K562 (cell line): ENCODE data around the gene PIK3R4. TPM values are rescaled to one million over a fixed set of nuclear protein-coding genes. Genes with fewer than 3 reads are reported as not detected.

Experiments used
- CBFA2T3 ChIP-seq: fragments of 450-650 bp; IDR thresholded peaks from 2 replicates; pipeline ENCODE4 v1.6.1; 2017
- CCAR2 ChIP-seq: fragments of 200-400 bp; formaldehyde crosslinking; IDR thresholded peaks from 2 replicates; pipeline ENCODE4 v1.6.1; 2017; ENCODE audit warnings: mild to moderate bottlenecking, low read depth, low read length
- CEBPG ChIP-seq, 3 experiments: fragments of 200-800 bp in 1 of 3; sonication (Bioruptor generic) in 1 of 3; sonication (generic) in 1 of 3; formaldehyde crosslinking in 1 of 3; IDR thresholded peaks in 2 of 3; conservative IDR thresholded peaks in 1 of 3; 2 replicates each; pipeline versions ENCODE4 v1.6.1 to v1.8.0; 2016 to 2022; ENCODE audit warnings: missing compliant biosample characterization in 2 of 3, missing genetic modification characterization in 2 of 3, mild to moderate bottlenecking in 1 of 3, missing genetic modification reagents in 1 of 3
- E2F3 ChIP-seq: fragments of 250-450 bp; sonication (Bioruptor Pico); IDR thresholded peaks from 2 replicates; pipeline ENCODE4 v1.4.0; 2020; ENCODE audit warnings: mild to moderate bottlenecking
- FUS ChIP-seq: fragments of 200-400 bp; formaldehyde crosslinking; optimal IDR thresholded peaks from 2 replicates; pipeline ENCODE3; 2017; ENCODE audit warnings: low read depth, low read length
- MEIS2 ChIP-seq: fragments of 450-650 bp; IDR thresholded peaks from 2 replicates; pipeline ENCODE4 v1.6.1; 2014; ENCODE audit warnings: mild to moderate bottlenecking; ENCODE audit not compliant: partially characterized antibody
- NCOR1 ChIP-seq: fragments of 450-650 bp; IDR thresholded peaks from 2 replicates; pipeline ENCODE4 v1.6.1; 2016; ENCODE audit warnings: mild to moderate bottlenecking, moderate library complexity
- NFE2 ChIP-seq: IDR thresholded peaks from 2 replicates; pipeline ENCODE4 v1.6.1; 2014; ENCODE audit warnings: antibody characterized with exemption, low read depth
- POLR2B ChIP-seq: fragments of 450-650 bp; IDR thresholded peaks from 2 replicates; pipeline ENCODE4 v1.6.1; 2018; ENCODE audit warnings: low read depth; ENCODE audit not compliant: partially characterized antibody
- RFX1 ChIP-seq: fragments of 450-650 bp; IDR thresholded peaks from 2 replicates; pipeline ENCODE4 v1.6.1; 2016; ENCODE audit warnings: mild to moderate bottlenecking, moderate library complexity
- SAFB2 ChIP-seq: fragments of 200-400 bp; formaldehyde crosslinking; IDR thresholded peaks from 2 replicates; pipeline ENCODE4 v1.6.1; 2018; ENCODE audit warnings: borderline replicate concordance, low read length, low read depth, moderate library complexity; ENCODE audit not compliant: severe bottlenecking
- SAP30 ChIP-seq: fragments of 200-600 bp; sonication (generic); IDR thresholded peaks from 2 replicates; pipeline ENCODE4 v1.6.1; 2012; ENCODE audit warnings: borderline replicate concordance, low read depth, mild to moderate bottlenecking, moderate library complexity, low read length, control low read depth, inconsistent platforms; ENCODE audit not compliant: insufficient read depth, poor library complexity, severe bottlenecking
- SMARCA4 ChIP-seq: fragments of 450-650 bp; IDR thresholded peaks from 2 replicates; pipeline ENCODE4 v1.6.1; 2016
- SOX6 ChIP-seq: fragments of 450-650 bp; IDR thresholded peaks from 2 replicates; pipeline ENCODE4 v1.6.1; 2014; ENCODE audit warnings: mild to moderate bottlenecking
- SPI1 ChIP-seq: IDR thresholded peaks from 2 replicates; pipeline ENCODE4 v1.6.1; 2011; ENCODE audit warnings: low read depth, low read length, control low read depth, borderline replicate concordance
- SRSF3 ChIP-seq: fragments of 200-400 bp; formaldehyde crosslinking; IDR thresholded peaks from 2 replicates; pipeline ENCODE4 v1.6.1; 2016; ENCODE audit warnings: mild to moderate bottlenecking, low read length, moderate library complexity; ENCODE audit not compliant: insufficient read depth
- TARDBP ChIP-seq: fragments of 450-650 bp; IDR thresholded peaks from 2 replicates; pipeline ENCODE4 v1.6.1; 2016
- TRIM24 ChIP-seq, 2 experiments: fragments of 450-650 bp; IDR thresholded peaks; 2 replicates each; pipeline ENCODE4 v1.6.1; 2016
- ZKSCAN8 ChIP-seq: fragments of 200-800 bp; sonication (Bioruptor generic); IDR thresholded peaks from 2 replicates; pipeline ENCODE4 v1.6.1; 2016; ENCODE audit warnings: missing genetic modification characterization, missing compliant biosample characterization
- ZNF121 ChIP-seq: sonication (generic); formaldehyde crosslinking; conservative IDR thresholded peaks from 2 replicates; pipeline ENCODE4 v1.8.0; 2022; ENCODE audit warnings: missing genetic modification reagents
- ZNF24 ChIP-seq: fragments of 450-650 bp; IDR thresholded peaks from 2 replicates; pipeline ENCODE4 v1.6.1; 2016
- ZSCAN29 ChIP-seq: fragments of 450-650 bp; IDR thresholded peaks from 2 replicates; pipeline ENCODE4 v1.6.1; 2017
- polyA plus RNA-seq, 8 experiments: library from polyadenylated mRNA; depleted of rRNA in 4 of 8; stranded (reverse) in 5 of 8; unstranded in 3 of 8; fragments of >200 nt; fragmentation: Nextera tagmentation in 2 of 8; fragmentation: Illumina TruSeq in 1 of 8; extraction: Ambion mirVana in 2 of 8; extraction: Trizol in 1 of 8; gene quantifications; 2 replicates each; pipeline versions ENCODE4 v1.2.1 to v1.2.3, GENCODE V29; 2011 to 2014; ENCODE audit warnings: inconsistent platforms in 1 of 8, missing spikeins in 1 of 8
- total RNA-seq, 7 experiments: library from RNA; depleted of rRNA in 6 of 7; stranded (reverse); fragments of >200 nt in 6 of 7; fragmentation: Illumina TruSeq in 2 of 7; extraction: Trizol in 2 of 7; gene quantifications; 2 replicates each; pipeline versions ENCODE4 v1.2.1 to v1.2.3, GENCODE V29; 2011 to 2021; ENCODE audit warnings: low replicate concordance in 1 of 7
- TF ChIP-seq, protein P1 (sequence below): sonication (generic); formaldehyde crosslinking; IDR thresholded peaks from 2 replicates; pipeline ENCODE4 v1.8.1; 2023; ENCODE audit warnings: mild to moderate bottlenecking, missing genetic modification reagents
- TF ChIP-seq, protein P2 (sequence below): fragments of 250-450 bp; sonication (Bioruptor Pico); IDR thresholded peaks from 2 replicates; pipeline ENCODE4 v1.4.0; 2020; ENCODE audit warnings: mild to moderate bottlenecking
- TF ChIP-seq, protein P3 (sequence below): fragments of 450-650 bp; IDR thresholded peaks from 2 replicates; pipeline ENCODE4 v1.6.1; 2018; ENCODE audit warnings: mild to moderate bottlenecking, low read depth; ENCODE audit not compliant: partially characterized antibody
- TF ChIP-seq, protein P4 (sequence below): IDR thresholded peaks from 2 replicates; pipeline ENCODE4 v1.6.1; 2016; ENCODE audit warnings: missing genetic modification characterization, missing compliant biosample characterization

Gene PIK3R4
- total and polyA plus RNA-seq, 9 of the 15 experiments (the other 6 are each of a cell fraction or from before 2014, with no cell fraction given): 20.6 to 45.8 (median 26.0) TPM

DNA sequence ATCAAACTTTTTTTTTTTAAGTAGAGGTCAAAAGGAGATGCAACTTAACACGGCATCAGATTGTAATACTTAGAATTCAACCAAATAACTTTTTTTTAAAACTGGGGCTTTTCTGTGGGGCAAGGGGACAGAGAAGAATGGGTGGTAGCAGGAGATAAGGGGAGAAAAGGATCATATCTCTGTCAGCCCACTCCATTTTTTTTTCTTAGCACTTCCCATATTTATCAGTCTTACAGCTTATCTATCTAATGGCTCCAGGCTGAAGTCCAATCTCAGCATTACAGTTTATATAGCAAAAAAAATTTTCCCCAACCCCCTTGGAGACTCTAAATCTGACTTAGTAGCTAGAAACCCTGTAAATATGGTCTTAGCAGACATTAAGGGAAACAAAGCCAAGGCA, 69.3 kb downstream of the PIK3R4 start (continued):
- TF ChIP-seq, protein P1, sequence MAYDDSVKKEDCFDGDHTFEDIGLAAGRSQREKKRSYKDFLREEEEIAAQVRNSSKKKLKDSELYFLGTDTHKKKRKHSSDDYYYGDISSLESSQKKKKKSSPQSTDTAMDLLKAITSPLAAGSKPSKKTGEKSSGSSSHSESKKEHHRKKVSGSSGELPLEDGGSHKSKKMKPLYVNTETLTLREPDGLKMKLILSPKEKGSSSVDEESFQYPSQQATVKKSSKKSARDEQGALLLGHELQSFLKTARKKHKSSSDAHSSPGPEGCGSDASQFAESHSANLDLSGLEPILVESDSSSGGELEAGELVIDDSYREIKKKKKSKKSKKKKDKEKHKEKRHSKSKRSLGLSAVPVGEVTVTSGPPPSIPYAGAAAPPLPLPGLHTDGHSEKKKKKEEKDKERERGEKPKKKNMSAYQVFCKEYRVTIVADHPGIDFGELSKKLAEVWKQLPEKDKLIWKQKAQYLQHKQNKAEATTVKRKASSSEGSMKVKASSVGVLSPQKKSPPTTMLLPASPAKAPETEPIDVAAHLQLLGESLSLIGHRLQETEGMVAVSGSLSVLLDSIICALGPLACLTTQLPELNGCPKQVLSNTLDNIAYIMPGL: no peak
- no peak for TF ChIP-seq ZNF121 (CRISPR knock-in tag)
- TF ChIP-seq SAP30: no peak
- TF ChIP-seq CBFA2T3: peak; percentile 71
- no peak for TF ChIP-seq TARDBP
- no peak for TF ChIP-seq ZSCAN29
- 0 out of 2 replicates have a peak, but pooled peaks have one; percentile 28 for TF ChIP-seq SPI1
- TF ChIP-seq SRSF3: no peak
- TF ChIP-seq CEBPG (CRISPR knock-in tag; IDR thresholded peaks at IDR 0.05): no peak
- no peak for TF ChIP-seq CEBPG (tag; conservative IDR thresholded peaks at IDR 0.05 in 1 of 2, IDR thresholded peaks at IDR 0.05 in 1 of 2)
- no peak for TF ChIP-seq E2F3 (CRISPR knock-in tag)
- no peak for TF ChIP-seq ZKSCAN8 (CRISPR knock-in tag)
- TF ChIP-seq, protein P2, sequence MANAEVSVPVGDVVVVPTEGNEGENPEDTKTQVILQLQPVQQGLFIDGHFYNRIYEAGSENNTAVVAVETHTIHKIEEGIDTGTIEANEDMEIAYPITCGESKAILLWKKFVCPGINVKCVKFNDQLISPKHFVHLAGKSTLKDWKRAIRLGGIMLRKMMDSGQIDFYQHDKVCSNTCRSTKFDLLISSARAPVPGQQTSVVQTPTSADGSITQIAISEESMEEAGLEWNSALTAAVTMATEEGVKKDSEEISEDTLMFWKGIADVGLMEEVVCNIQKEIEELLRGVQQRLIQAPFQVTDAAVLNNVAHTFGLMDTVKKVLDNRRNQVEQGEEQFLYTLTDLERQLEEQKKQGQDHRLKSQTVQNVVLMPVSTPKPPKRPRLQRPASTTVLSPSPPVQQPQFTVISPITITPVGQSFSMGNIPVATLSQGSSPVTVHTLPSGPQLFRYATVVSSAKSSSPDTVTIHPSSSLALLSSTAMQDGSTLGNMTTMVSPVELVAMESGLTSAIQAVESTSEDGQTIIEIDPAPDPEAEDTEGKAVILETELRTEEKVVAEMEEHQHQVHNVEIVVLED (CRISPR knock-in tag): no peak
- TF ChIP-seq CCAR2: no peak
- peak; percentile 70 for TF ChIP-seq SOX6
- TF ChIP-seq, protein P3, sequence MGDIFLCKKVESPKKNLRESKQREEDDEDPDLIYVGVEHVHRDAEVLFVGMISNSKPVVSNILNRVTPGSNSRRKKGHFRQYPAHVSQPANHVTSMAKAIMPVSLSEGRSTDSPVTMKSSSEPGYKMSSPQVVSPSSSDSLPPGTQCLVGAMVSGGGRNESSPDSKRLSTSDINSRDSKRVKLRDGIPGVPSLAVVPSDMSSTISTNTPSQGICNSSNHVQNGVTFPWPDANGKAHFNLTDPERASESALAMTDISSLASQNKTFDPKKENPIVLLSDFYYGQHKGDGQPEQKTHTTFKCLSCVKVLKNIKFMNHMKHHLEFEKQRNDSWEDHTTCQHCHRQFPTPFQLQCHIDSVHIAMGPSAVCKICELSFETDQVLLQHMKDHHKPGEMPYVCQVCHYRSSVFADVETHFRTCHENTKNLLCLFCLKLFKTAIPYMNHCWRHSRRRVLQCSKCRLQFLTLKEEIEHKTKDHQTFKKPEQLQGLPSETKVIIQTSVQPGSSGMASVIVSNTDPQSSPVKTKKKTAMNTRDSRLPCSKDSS: no peak
- peak; percentile 44 for TF ChIP-seq MEIS2
- 0 out of 2 replicates have a peak, but pooled peaks have one; percentile 21 for TF ChIP-seq NCOR1
- TF ChIP-seq, protein P4, sequence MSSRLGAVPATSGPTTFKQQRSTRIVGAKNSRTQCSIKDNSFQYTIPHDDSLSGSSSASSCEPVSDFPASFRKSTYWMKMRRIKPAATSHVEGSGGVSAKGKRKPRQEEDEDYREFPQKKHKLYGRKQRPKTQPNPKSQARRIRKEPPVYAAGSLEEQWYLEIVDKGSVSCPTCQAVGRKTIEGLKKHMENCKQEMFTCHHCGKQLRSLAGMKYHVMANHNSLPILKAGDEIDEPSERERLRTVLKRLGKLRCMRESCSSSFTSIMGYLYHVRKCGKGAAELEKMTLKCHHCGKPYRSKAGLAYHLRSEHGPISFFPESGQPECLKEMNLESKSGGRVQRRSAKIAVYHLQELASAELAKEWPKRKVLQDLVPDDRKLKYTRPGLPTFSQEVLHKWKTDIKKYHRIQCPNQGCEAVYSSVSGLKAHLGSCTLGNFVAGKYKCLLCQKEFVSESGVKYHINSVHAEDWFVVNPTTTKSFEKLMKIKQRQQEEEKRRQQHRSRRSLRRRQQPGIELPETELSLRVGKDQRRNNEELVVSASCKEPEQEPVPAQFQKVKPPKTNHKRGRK (tag): no peak
- TF ChIP-seq SAFB2: no peak
- TF ChIP-seq NFE2: no peak
- no peak for TF ChIP-seq POLR2B
- no peak for TF ChIP-seq FUS
- no peak for TF ChIP-seq TRIM24 (IDR thresholded peaks at IDR 0.05)
- TF ChIP-seq SMARCA4: 0 out of 2 replicates have a peak, but pooled peaks have one; percentile 26
- TF ChIP-seq RFX1: no peak
- no peak for TF ChIP-seq ZNF24
